ENCODE results near the gene TDRD7.
"Not testable (repeated sequence)": the region's sequence is repeated elsewhere in the genome, so short reads cannot be mapped to it uniquely, and the experiment has no call there.

The TDRD7 gene

GRCh38 chr9:97427885-97428284 is 16.0 kb downstream of the TDRD7 start:
- DNase-seq, result no peak

- no peak for DNase-seq
These were observed 18.6 kb downstream of the TDRD7 start for GRCh38 chr9:97430316-97431043.

GRCh38 chr9:97431044-97431441 is 19.1 kb downstream of the TDRD7 start:
- no peak for DNase-seq

- DNase-seq, result no peak
These were observed 19.8 kb downstream of the TDRD7 start for GRCh38 chr9:97431549-97432143.

- no peak for DNase-seq
These were observed 25.2 kb downstream of the TDRD7 start for GRCh38 chr9:97437051-97437600.

GRCh38 chr9:97438257-97438656 is 26.4 kb downstream of the TDRD7 start:
- no peak for DNase-seq

- DNase-seq, result no peak
These were observed 26.8 kb downstream of the TDRD7 start for GRCh38 chr9:97438666-97439065.

- DNase-seq, result no peak
These were observed 28.3 kb downstream of the TDRD7 start for GRCh38 chr9:97440160-97440559.

- DNase-seq, result no peak
These were observed 29.8 kb downstream of the TDRD7 start for GRCh38 chr9:97441729-97442128.

- DNase-seq, result no peak
These were observed 33.3 kb downstream of the TDRD7 start for GRCh38 chr9:97445119-97445701.

GRCh38 chr9:97447001-97447400 is 35.1 kb downstream of the TDRD7 start:
- no peak for DNase-seq

GRCh38 chr9:97453573-97453972 is 41.7 kb downstream of the TDRD7 start:
- not testable (repeated sequence) for DNase-seq

GRCh38 chr9:97456841-97457240 is 44.9 kb downstream of the TDRD7 start:
- not testable (repeated sequence) for DNase-seq

GRCh38 chr9:97459326-97459725 is 47.4 kb downstream of the TDRD7 start:
- no peak for DNase-seq

- no peak for DNase-seq
These were observed 50.3 kb downstream of the TDRD7 start for GRCh38 chr9:97462159-97462558.

- no peak for DNase-seq
These were observed 51.0 kb downstream of the TDRD7 start for GRCh38 chr9:97462914-97463313.

GRCh38 chr9:97468658-97469448 is 57.0 kb downstream of the TDRD7 start:
- DNase-seq, result peak; percentile 13 to 28

- DNase-seq, result no peak
These were observed 58.2 kb downstream of the TDRD7 start for GRCh38 chr9:97470076-97470475.

- DNase-seq, result no peak
These were observed 61.8 kb downstream of the TDRD7 start for GRCh38 chr9:97473717-97474116.

GRCh38 chr9:97474372-97474925 is 62.6 kb downstream of the TDRD7 start:
- no peak for DNase-seq

- DNase-seq, result no peak
These were observed 63.2 kb downstream of the TDRD7 start for GRCh38 chr9:97475059-97475458.

- no peak for DNase-seq
These were observed 66.5 kb downstream of the TDRD7 start for GRCh38 chr9:97478301-97478981.

Measured in stimulated activated CD4-positive, alpha-beta T cell treated with anti-CD3 and anti-CD28 coated beads, Interleukin-2, amount 100 ng/mL, for 48 hours (primary cell).